HK-2 (cell line): ENCODE measurements around the gene ARAF.
"Not testable (repeated sequence)": the region's sequence is repeated elsewhere in the genome, so short reads cannot be mapped to it uniquely, and the experiment has no call there.

Experiments used
- DNase-seq: peaks from one replicate; pipeline ENCODE4 v3.0.0-alpha.2; 2018; ENCODE audit not compliant: unreplicated experiment

ARAF gene

DNA sequence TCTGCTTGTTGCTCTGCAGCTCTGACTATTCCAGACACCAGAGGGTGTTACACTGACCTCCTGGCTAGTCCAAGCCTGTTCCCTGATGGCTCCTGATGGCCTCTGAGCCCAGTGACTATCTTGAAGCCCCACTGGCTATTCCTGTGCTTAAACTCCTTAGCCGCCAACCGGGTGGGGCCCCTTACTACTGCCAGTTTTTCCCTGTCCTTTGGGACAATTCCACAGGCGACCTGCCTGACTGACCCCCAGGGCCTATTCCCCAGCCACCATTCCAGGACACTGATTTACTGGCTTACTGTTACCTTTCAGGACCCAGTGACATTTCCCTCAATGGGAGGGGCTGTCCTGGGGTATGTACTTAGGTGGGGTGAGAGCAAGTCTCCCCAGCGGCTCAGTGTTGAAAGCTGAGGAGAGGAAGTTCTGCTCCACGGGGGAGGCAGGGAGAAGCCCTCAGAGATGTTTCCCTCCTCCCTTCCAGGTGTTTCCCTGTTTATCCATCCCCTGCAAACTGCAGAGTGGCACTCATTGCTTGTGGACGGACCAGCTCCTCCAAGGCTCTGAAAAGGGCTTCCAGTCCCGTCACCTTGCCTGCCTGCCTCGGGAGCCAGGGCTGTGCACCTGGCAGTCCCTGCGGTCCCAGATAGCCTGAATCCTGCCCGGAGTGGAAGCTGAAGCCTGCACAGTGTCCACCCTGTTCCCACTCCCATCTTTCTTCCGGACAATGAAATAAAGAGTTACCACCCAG lies 25.2 kb downstream of the ARAF start:
- DNase-seq = no peak

GRCh38 chrX:47587091-47587891 lies 26.3 kb downstream of the ARAF start:
- no peak for DNase-seq

DNA sequence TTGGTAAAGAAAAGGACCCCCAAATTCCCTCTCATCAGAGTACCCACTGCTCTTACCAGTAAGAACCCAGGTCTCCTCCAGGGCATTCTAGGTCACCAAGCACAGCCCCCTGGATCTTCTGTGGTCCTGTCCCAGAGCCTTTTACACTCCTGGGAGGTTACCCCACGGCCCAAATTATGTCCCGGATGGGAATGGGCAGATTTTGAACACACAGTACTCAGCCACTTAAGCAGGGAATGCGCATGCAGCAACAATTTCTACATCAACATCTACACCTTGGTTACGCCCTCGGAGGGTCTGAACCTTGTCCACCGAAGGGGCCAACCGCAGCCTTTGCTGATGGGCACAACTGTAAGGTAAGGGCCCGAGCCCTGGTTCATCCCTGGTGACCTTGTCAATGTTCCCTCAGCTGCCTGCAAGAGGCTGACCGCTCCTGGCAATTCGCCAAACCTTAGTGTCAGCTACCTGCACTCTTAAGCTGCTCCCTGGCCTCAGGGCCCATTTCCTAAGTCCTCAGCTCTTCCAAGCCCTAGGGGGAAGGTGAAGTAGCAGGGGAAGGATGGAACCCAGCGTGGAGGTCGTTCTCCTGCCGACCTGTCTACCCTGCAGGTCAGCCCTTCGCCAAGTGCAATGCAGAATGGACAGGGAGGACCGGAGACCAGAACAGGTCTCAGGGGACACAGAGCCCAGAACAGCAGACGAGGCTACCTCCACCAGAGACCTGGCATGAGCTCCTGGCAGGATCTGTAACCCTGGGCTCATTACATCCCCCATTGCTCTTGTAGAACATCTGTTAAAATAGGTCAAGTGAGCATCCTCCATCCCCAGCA lies 27.1 kb downstream of the ARAF start:
- DNase-seq = no peak

DNA sequence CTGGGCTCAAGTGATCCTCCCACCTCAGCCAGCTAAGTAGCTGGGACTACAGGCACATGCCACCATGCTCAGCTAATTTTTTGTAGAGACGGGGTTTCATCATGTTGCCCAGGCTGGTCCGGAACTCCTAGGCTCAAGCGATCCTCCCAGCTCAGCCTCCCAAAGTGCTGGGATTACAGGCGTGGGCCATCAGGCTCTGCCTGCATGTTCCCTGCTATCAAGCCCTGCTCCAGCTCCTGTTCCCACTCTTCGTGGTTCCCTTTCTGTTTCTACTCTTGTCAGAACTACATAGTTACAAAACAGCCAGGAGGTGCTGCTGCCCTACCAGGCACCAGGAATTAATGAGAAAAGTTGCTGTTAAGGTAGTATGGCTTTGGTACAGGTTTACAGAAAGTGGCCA lies 30.0 kb downstream of the ARAF start:
- no peak for DNase-seq

DNA sequence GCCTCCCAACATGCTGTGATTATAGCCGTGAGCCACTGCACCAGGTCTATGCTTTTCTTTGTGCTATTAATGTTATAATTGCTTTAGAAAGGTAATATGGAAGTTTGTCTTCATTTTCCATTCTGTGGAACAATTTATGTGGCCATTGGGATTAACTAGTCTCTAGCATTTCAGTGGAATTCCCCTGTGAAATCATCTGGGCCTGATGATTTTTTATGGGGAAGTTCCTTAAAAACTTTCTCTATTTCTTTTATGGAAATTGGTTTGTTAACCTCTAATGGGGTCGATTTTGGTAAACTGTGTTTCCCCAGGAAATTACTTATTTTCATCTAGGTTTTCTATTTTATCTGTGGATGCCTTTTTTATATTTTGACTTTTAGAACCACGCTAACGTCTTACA lies 32.5 kb downstream of the ARAF start:
- DNase-seq = no peak

DNA sequence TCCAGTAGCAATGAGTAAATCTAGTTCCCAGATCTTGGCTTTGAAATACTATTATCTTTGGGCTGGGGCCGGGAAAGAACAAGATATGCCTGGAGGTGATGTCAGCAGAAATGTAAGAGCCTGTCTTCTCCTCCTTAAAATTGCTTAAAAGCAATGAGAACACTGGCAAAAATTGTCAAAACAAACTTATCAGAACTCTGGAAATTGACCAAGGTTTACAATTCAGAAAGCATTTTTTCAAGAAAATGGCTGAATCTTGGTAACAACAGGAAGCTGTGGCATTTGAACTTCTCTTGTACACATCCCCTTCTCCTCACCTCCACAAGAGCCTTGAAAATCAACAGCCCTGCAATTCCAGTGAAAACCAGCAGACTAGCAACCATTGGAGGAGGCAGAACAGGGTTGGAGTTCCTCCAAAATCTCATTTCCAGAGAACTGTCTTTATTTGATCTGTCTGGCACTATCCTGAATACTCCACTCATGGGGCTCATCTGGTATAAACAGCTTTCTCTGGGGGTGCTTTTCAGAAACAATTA lies 34.8 kb downstream of the ARAF start:
- no peak for DNase-seq

DNA sequence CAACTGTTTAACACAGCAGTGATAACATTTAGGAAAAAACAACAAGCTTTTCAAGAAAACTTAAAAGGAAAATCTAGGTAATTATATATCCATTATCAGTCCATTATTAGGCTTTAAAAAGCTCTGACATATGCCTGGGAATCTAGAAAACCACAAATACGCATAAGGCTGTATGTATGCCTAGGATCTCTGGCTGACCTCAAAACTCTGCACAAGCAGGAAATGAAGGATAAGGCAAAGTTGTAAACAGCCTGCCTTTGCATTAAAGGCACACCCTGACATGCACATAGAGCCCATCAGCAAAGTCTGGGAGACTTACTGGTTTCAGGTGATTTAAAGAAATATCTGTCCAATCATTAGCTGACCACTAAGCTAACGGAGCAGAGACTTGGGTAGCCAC lies 35.3 kb downstream of the ARAF start:
- no peak for DNase-seq

GRCh38 chrX:47597222-47597621 lies 36.2 kb downstream of the ARAF start:
- no peak for DNase-seq

DNA sequence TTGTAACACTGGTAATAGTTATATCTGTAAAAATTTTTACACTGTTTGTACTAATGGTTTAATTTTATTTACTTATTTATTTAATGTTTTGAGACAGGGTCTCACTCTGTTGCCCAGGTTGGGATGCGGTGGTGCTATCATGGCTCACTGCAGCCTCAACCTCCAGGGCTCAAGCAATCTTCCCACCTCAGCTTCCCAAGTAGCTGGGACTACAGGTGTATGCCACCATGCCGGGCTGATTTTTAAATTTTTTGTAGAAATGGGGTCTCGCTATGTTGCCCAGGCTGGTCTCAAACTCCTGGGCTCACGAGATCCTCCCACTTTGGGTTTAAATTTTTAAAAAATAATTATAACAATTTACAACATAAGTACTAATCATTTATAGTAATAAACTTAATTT lies 42.1 kb downstream of the ARAF start:
- DNase-seq = not testable (repeated sequence)

GRCh38 chrX:47605024-47605423 lies 44.0 kb downstream of the ARAF start:
- DNase-seq = no peak

GRCh38 chrX:47607091-47607490 lies 46.1 kb downstream of the ARAF start:
- no peak for DNase-seq

DNA sequence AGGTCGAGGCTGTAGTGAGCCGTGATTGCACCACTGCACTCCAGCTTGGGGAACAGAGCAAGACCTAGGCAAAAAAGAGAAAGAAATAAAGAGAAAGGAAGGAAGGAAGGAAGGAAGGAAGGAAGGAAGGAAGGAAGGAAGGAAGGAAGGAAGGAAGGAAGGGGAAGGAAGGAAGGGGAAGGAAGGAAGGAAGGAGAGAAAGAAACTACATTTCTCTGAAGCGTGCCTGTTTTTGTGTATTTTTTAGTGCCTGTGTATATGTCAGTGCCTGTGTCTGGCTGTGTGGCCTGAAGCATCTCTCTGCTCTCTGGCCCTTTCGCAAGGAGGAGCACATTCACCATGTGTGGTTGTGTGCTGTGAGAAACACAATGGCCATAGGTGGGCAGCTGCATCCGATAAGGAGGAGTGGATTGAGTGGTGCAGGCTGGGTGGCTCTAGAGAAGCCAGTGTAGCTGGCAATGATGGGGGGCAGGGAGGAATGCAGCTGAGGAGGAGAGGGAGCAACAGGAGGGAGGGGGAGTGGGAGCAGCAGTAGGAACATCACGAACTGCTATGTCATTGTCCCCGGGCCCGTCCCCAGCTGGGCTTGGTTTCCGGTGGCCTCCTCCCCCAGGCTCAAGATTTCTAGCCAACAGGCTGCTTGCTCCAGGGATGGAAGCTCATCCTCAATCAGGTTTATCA lies 47.3 kb downstream of the ARAF start:
- DNase-seq = no peak

GRCh38 chrX:47610511-47610910 lies 49.5 kb downstream of the ARAF start:
- no peak for DNase-seq

- DNase-seq = no peak
Measured at GRCh38 chrX:47611489-47611888, 50.5 kb downstream of the ARAF start.

- DNase-seq = no peak
Measured at GRCh38 chrX:47611926-47612325, 50.9 kb downstream of the ARAF start.

GRCh38 chrX:47612418-47612817 lies 51.4 kb downstream of the ARAF start:
- DNase-seq = no peak

- no peak for DNase-seq
Measured at GRCh38 chrX:47613082-47613481, 52.1 kb downstream of the ARAF start.

- no peak for DNase-seq
Measured at GRCh38 chrX:47614618-47615017, 53.6 kb downstream of the ARAF start.

DNA sequence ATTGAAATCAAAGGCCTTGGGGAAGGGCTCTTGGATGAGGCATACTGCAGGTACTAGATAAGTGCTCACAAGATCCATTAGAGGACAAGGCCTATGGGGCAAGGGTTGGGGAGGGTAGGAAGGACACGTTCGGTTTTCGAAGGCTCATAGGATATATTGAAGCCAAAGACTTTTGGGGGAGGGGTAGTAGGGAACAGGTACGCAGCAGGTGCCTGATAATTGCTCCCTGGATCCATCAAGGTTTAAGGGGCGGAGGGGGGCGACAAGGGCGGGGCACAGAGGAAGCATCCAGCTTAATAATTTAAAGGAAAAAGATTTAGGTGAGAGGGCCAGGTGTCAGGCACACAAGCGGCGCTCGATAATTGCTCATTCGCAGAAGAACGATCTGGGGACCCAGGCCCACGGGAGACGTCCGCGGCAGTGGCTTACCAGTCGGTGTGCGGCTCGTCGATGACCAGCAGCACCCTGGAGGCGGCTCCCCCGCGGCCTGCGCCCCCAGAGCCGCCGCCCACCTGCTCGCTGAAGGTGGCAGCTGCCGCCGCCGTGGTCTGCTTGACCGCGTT lies 58.0 kb downstream of the ARAF start:
- DNase-seq = no peak

DNA sequence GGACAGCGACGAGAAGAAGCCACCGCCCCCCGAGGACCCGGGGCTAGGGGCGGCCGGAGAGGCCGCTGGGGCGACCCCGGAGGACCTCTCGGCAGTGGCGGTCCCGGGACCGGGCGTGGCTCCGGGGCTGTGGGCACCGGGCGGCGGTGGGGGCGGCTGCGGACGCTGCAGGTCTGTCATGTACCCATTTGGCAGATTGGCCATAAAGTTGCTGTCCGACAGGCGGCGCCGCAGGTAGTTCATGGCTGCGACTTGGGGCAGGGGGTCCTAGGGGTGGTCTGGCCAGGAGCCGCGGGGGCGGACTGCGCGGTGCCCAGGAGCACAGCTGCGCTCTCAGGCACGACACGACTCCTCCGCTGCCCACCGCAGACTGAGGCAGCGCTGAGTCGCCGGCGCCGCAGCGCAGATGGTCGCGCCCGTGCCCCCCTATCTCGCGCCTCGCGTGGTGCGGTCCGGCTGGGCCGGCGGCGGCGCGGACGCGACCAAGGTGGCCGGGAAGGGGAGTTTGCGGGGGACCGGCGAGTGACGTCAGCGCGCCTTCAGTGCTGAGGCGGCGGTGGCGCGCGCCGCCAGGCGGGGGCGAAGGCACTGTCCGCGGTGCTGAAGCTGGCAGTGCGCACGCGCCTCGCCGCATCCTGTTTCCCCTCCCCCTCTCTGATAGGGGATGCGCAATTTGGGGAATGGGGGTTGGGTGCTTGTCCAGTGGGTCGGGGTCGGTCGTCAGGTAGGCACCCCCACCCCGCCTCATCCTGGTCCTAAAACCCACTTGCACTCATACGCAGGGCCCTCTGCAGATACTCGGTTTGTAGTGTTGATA lies 58.7 kb downstream of the ARAF start, which contains the start of gene SYN1:
Gene SYN1, minus strand, starts transcription at position 372 of the 817 bp plus-strand sequence. Its CDS starts 129 bp downstream, at position 243.
- peak; percentile 79 for DNase-seq
